ENCODE data around the gene HTR5A. TPM values are rescaled to one million over a fixed set of nuclear protein-coding genes. Genes with fewer than 3 reads are reported as not detected.

HTR5A gene
- total and polyA plus RNA-seq, 2 of the 13 experiments (the other 11 are each of a cell fraction or from before 2014, with no cell fraction given), result not detected

- TF ChIP-seq, protein P1, sequence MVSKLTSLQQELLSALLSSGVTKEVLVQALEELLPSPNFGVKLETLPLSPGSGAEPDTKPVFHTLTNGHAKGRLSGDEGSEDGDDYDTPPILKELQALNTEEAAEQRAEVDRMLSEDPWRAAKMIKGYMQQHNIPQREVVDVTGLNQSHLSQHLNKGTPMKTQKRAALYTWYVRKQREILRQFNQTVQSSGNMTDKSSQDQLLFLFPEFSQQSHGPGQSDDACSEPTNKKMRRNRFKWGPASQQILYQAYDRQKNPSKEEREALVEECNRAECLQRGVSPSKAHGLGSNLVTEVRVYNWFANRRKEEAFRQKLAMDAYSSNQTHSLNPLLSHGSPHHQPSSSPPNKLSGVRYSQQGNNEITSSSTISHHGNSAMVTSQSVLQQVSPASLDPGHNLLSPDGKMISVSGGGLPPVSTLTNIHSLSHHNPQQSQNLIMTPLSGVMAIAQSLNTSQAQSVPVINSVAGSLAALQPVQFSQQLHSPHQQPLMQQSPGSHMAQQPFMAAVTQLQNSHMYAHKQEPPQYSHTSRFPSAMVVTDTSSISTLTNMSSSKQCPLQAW (CRISPR knock-in tag; IDR thresholded peaks at IDR 0.05), result no peak
- no peak for TF ChIP-seq MATR3 (CRISPR knock-in tag; IDR thresholded peaks at IDR 0.05)
- no peak for TF ChIP-seq STAG1 (CRISPR knock-in tag; IDR thresholded peaks at IDR 0.05)
Observed at GRCh38 chr7:155107126-155107525, 37.0 kb downstream of the HTR5A start (continued).

- Histone ChIP-seq H3K9ac (ENCODE audit: insufficient read depth, low read depth, low read length) (no peak overlapping the region), H3K79me2 (ENCODE audit: insufficient read depth, low read length) (no peaks in the 10 kb centered on the region), H4K20me1 (ENCODE audit: insufficient read depth, low read length) (no peaks in the 10 kb centered on the region), H3K4me2 (ENCODE audit: low read depth, low read length) (no peak overlapping the region), H2AFZ (ENCODE audit: low read length) (no peak overlapping the region), H3K4me1 (ENCODE audit: insufficient read depth, low read length) (no peaks in the 10 kb centered on the region), H3K27me3 (ENCODE audit: control insufficient read depth in 1 of 2, insufficient read depth in 2 of 2, low read length in 2 of 2) (peaks cover 2 to 61% of the 10 kb centered on the region in 2 experiments; a peak in 3 of 5 replicates), H3K9me3 (ENCODE audit: low read length) (no peaks in the 10 kb centered on the region), H3K27ac (ENCODE audit: extremely low read length, insufficient read depth, low read length) (no peak overlapping the region), H3K4me3 (replicated peaks in 1 of 3; ENCODE audit: insufficient read depth in 1 of 3, low read depth in 2 of 3, low read length in 3 of 3) (no peak overlapping the region), H3K36me3 (replicated peaks in 1 of 2; ENCODE audit: control insufficient read depth in 1 of 2, insufficient read depth in 2 of 2, low read length in 2 of 2) (no peaks in the 10 kb centered on the region)
- no peak for ATAC-seq
- FAIRE-seq, result no peak
- CTCF ChIA-PET (ENCODE audit: low intra/inter-chr PET ratio, low total read pairs), result no interaction called here
- intact Hi-C loops (cut with micrococcal nuclease; ENCODE audit: unreplicated experiment) (no loop called here), in situ Hi-C loops (cut with HindIII; ENCODE audit: extremely low pct_ligation_motif_present, low pct_unique_long_range_greater_than_20kb) (no loop called here)
- 34% methylated on average over 20 of the region's 20 CpGs for WGBS (ENCODE audit: low lambda C conversion rate)
- DNase-seq (ENCODE audit: low spot score), result no peak
- BruUV-seq (replicated peaks), result no TSS peak
- POLR2A ChIA-PET, result no interaction called here
- no peak for TF ChIP-seq NR2F2 (IDR thresholded peaks at IDR 0.05; ENCODE audit: borderline replicate concordance, low read depth)
- TF ChIP-seq, protein P2, sequence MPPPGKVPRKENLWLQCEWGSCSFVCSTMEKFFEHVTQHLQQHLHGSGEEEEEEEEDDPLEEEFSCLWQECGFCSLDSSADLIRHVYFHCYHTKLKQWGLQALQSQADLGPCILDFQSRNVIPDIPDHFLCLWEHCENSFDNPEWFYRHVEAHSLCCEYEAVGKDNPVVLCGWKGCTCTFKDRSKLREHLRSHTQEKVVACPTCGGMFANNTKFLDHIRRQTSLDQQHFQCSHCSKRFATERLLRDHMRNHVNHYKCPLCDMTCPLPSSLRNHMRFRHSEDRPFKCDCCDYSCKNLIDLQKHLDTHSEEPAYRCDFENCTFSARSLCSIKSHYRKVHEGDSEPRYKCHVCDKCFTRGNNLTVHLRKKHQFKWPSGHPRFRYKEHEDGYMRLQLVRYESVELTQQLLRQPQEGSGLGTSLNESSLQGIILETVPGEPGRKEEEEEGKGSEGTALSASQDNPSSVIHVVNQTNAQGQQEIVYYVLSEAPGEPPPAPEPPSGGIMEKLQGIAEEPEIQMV (CRISPR knock-in tag; IDR thresholded peaks at IDR 0.05; ENCODE audit: low read depth), result no peak
- TF ChIP-seq, protein P3, sequence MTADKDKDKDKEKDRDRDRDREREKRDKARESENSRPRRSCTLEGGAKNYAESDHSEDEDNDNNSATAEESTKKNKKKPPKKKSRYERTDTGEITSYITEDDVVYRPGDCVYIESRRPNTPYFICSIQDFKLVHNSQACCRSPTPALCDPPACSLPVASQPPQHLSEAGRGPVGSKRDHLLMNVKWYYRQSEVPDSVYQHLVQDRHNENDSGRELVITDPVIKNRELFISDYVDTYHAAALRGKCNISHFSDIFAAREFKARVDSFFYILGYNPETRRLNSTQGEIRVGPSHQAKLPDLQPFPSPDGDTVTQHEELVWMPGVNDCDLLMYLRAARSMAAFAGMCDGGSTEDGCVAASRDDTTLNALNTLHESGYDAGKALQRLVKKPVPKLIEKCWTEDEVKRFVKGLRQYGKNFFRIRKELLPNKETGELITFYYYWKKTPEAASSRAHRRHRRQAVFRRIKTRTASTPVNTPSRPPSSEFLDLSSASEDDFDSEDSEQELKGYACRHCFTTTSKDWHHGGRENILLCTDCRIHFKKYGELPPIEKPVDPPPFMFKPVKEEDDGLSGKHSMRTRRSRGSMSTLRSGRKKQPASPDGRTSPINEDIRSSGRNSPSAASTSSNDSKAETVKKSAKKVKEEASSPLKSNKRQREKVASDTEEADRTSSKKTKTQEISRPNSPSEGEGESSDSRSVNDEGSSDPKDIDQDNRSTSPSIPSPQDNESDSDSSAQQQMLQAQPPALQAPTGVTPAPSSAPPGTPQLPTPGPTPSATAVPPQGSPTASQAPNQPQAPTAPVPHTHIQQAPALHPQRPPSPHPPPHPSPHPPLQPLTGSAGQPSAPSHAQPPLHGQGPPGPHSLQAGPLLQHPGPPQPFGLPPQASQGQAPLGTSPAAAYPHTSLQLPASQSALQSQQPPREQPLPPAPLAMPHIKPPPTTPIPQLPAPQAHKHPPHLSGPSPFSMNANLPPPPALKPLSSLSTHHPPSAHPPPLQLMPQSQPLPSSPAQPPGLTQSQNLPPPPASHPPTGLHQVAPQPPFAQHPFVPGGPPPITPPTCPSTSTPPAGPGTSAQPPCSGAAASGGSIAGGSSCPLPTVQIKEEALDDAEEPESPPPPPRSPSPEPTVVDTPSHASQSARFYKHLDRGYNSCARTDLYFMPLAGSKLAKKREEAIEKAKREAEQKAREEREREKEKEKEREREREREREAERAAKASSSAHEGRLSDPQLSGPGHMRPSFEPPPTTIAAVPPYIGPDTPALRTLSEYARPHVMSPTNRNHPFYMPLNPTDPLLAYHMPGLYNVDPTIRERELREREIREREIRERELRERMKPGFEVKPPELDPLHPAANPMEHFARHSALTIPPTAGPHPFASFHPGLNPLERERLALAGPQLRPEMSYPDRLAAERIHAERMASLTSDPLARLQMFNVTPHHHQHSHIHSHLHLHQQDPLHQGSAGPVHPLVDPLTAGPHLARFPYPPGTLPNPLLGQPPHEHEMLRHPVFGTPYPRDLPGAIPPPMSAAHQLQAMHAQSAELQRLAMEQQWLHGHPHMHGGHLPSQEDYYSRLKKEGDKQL (CRISPR knock-in tag; IDR thresholded peaks at IDR 0.05; ENCODE audit: low read depth), result no peak
- no peak for TF ChIP-seq NCOA5 (CRISPR knock-in tag; IDR thresholded peaks at IDR 0.05)
- no peak for TF ChIP-seq MLX (CRISPR knock-in tag; IDR thresholded peaks at IDR 0.05)
- no peak for TF ChIP-seq HIVEP1 (CRISPR knock-in tag; IDR thresholded peaks at IDR 0.05)
- TF ChIP-seq ATF3 (CRISPR knock-in tag; IDR thresholded peaks at IDR 0.05), result no peak
- TF ChIP-seq ZKSCAN1 (IDR thresholded peaks at IDR 0.05; ENCODE audit: low read length), result no peak
- TF ChIP-seq DMAP1 (CRISPR knock-in tag; IDR thresholded peaks at IDR 0.05), result no peak
- TF ChIP-seq ZNF430 (CRISPR knock-in tag; IDR thresholded peaks at IDR 0.05), result no peak
- TF ChIP-seq SP5 (CRISPR knock-in tag; IDR thresholded peaks at IDR 0.05; ENCODE audit: borderline replicate concordance, low read depth), result no peak
Observed at GRCh38 chr7:155108144-155108901, 38.2 kb downstream of the HTR5A start.
